GM04504 (cell line): ENCODE measurements around the gene ADH1A.
"Not testable (repeated sequence)": the region's sequence is repeated elsewhere in the genome, so short reads cannot be mapped to it uniquely, and the experiment has no call there.

ENCODE experiments used
- DNase-seq: peaks from one replicate; pipeline ENCODE4 v3.0.0-alpha.2; 2012; ENCODE audit warnings: low read depth

The ADH1A gene

DNA sequence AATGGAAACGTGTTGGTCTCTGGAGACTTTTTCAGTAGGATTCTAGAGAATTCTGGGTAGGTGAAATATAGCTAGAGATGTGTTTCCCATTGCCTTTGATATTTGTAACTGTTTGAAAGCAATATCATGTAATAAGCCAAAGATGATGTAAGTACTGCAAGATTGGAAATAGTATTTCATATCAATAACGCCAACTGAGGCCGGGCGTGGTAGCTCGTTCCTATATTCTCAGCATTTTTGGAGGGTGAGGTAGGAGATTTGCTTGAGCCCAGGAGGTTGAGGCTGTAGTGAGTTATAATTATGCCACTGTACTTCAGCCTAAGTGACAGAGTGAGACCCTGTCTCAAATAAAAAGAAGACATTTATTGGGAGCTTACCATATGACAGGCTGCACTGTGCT is 9.5 kb downstream of the ADH1A start:
- DNase-seq = no peak

DNA sequence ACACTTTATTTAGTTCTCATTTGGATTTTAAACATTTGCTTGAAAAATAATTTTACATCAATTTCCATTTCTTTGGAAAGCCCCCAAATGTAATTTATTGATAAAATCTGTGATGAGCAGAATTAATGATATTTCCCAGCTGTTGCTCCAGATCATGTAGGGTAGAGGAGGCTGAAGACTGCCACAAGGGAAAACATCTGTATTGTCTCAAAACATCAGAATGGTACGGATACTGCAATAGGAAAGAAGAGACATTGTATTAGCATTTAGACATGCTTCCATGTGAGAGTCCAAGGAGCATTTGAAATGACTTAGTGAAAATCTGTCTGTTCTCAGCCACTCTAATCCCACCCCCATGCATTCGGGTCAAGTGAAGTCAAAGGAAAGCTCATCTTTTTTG is 14.4 kb downstream of the ADH1A start:
- DNase-seq = no peak

DNA sequence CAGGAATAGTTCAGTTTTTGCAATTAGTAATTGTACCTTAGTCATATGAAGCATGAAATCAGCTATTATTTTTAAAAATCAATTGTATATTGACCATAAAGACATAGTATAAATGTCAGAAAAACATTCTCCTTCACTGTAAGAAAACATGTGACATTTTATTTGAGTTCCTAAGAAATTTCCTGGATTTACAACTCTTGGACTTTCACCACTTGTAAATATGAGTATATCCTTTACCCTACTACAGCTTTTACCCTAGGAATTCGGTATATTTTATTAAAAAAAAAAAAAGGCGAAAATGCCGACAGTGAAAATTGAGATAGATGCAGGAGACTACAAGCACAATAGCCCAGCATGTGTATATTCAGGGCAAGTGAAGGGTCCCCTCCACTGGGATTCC is 14.9 kb downstream of the ADH1A start:
- no peak for DNase-seq

DNA sequence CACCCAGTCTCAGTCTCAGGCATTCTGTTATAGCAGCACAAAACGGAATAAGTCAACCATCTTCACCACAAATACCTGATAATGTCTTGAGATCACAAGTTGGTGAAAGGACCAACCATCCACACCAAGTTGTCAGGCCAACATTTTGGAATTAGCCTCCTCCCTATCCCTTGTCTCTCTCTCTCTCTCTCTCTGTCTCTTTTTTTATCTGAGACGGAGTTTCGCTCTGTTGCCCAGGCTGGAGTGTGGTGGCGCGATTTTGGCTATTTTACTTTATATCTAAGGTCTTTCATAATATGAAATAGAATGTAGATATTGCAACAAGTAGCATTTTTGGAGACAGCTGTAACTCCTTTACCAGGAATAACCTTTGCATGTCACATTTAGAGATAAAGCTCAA is 15.7 kb downstream of the ADH1A start:
- DNase-seq = no peak

DNA sequence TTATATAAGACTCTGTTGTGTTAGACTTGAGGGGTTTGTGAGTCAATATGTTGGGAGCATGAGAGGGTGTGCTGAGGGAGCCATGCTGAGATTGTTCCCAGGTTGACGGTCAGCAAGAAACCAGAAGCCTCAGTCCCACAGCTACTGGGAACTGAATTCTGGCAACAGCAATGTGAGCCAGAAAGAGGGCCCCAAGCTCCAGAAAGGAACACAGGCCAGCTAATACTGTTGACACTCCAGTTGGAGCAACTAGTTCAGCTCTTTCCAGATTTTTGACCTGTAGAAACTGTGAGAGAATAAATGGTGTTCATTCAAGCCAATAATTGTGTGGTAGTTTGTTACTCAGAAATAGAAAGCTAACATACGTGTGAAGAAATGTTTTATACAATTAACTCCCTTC is 17.1 kb downstream of the ADH1A start:
- DNase-seq = no peak

DNA sequence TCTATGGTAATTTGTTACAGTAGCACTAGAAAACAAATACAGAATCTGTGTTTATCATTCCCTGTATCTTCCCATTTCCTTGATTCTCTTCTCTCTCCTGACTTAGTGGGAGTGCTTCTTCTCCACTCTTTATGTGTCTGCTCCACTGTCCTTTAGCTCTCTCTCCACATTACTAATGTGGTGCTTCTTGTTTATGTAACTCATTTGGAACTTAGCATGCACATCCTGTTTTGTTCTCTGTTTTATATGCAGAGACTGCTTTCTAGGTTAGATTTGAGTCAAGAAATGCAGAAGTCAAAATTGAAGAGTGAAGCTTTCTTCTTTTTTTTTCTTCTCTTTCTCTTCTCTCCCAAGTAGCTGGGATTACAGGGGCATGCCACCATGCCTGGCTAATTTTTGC is 25.9 kb downstream of the ADH1A start:
- DNase-seq = no peak

DNA sequence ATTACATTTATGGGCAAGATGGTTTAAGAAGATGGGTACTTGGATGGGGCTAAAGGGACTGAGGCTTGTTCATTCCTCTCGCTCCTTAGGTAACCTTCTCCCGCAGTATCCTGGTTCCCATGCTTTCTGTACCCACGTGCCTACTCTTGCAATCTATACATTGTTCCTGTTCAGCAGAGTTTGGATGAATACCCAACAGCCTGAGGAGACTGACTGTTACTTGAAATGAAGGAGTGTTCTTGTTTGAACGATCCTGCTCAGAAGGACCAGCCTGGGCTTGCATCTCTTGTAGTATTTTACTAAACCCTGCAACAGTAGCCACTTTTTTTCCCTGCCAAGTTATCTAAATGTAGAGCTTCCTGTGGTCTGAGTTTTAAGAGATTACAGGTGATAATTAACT is 38.0 kb downstream of the ADH1A start:
- no peak for DNase-seq

DNA sequence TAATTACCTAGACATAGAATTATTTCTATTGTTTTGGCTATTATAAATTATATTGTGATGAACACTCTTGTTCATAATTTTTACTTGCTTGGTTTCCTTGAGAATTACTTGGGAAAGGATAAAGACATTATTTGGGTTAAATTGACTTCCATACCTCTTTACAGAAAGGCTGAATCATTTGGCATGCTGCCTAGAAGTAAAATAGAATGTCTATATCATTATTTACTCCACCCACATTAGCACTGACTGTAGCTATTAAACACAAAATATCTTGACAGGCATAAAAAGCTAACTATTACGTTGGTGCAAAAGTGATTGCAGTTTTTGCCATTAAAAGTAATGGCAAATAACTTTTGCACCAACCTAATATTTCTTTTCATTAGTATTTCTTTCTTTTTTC is 42.1 kb downstream of the ADH1A start:
- DNase-seq = no peak

DNA sequence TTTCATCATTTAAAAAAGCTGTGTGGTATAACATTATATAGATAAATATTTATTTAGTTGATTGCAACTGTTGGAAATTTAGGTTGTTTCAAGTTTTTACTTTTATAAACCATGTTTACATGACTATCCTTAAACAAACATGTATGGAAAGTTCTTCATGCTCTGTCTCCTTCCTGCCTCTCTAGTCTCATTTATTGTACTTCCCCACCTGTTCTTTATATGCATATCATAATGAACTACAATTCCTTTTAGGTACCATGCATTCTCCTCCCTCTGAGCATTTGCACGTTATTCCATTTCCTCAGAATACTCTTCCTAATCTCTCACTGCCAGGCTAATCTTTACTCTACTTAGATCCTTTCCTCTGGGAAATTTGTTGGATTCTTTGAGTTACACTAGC is 54.8 kb downstream of the ADH1A start:
- no peak for DNase-seq

DNA sequence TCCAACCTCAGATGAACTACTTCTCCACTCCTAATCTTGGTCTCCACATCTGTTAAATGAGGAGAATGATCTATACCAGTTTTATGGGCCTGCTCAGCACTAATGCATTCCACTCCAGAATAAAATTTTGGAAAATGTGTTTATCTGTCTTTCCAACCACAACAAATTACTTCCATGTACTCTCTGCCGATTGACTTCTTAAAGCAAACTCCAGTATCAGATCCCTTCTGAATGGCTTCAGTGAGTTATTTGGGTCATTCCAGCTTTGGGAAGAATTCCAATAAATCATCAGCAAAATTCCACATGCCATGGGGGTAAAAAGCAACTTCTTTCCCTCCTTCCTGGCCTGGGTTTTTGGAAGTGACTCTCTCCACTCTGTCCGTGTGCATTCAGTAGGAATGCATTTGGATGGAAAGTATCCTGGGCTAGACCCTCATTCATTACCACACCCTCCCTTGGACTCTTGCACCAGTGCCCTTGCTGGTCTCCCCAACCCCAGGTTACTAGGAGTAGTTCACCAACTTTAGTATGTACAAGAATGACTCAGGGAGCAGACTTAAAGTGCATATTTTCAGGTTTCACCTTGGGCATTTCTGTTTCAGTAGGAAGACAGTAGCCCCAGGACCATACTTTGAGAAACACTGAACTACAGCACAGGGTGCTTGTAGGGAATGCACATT is 56.3 kb downstream of the ADH1A start:
- DNase-seq = peak; percentile 45

DNA sequence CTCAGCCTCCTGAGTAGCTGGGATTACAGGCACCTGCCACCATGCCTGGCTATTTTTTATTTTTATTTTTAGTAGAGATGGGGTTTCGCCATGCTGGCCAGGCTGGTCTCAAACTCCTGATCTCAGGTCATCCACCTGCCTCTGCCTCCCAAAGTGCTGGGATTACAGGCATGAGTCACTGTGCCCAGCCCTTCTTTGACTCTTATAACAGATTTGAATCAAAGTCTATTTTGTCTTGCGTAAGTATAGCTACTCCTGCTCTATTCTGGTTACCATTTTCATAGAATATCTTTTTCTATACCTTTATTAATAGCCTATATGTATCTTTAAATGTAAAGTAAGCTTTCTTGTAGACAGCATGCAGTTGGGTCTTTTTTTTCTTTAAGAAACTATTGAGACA is 57.4 kb downstream of the ADH1A start:
- DNase-seq = not testable (repeated sequence)

DNA sequence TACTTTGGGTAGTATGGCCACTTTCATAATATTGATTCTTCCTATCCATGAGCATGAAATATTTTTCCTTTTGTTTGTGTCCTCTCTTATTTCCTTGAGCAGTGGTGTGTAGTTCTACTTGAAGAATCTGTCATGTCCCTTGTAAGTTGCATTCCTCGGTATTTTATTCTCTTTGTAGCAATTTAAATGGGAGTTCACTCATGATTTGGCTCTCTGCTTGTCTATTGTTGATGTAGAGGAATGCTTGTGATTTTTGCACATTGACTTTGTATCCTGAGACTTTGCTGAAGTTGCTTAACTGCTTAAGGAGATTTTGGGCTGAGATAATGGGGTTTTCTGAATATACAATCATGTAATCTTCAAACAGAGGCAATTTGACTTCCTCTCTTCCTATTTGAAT is 62.1 kb downstream of the ADH1A start:
- not testable (repeated sequence) for DNase-seq

DNA sequence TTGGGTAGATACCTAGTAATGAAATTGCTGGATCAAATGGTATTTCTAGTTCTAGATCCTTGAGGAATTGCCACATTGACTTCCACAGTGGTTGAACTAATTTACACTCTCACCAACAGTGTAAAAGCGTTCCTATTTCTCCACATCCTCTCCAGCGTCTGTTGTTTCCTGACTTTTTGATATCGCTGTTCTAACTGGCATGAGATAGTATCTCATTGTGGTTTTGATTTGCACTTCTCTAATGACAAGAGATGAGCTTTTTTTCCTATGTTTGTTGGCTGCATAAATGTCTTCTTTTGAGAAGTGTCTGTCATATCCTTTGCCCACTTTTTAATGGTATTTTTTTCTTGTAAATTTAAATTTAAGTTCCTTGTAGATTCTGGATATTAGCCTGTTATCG is 63.1 kb downstream of the ADH1A start:
- DNase-seq = not testable (repeated sequence)
